Smooth muscle cell (in vitro differentiated cells): ENCODE results near the gene PCSK5. TPM values are rescaled to one million over a fixed set of nuclear protein-coding genes. Genes with fewer than 3 reads are reported as not detected.

ENCODE experiments used
- DNase-seq: peaks from one replicate; lab custom pipeline; 2025; ENCODE audit not compliant: unreplicated experiment; lab: John Stamatoyannopoulos, UW
- H2AFZ ChIP-seq: fragments of 200-600 bp; sonication (generic); 2 replicates; pipeline ENCODE4 v1.6.0; 2016; ENCODE audit warnings: antibody characterized with exemption, low read depth, mild to moderate bottlenecking
- H3F3A ChIP-seq: fragments of 200-600 bp; sonication (generic); 2 replicates; pipeline ENCODE4 v1.6.0; 2017; ENCODE audit warnings: antibody characterized with exemption, low read depth
- H3K27ac ChIP-seq: fragments of 200-600 bp; sonication (generic); 2 replicates; pipeline ENCODE4 v1.5.1; 2016; ENCODE audit warnings: low read depth, mild to moderate bottlenecking
- H3K27me3 ChIP-seq: fragments of 200-600 bp; sonication (generic); 2 replicates; pipeline ENCODE4 v1.6.1; 2016; ENCODE audit warnings: low read depth, mild to moderate bottlenecking
- H3K36me3 ChIP-seq: fragments of 200-600 bp; sonication (generic); 2 replicates; pipeline ENCODE4 v1.5.1; 2016; ENCODE audit warnings: low read depth
- H3K4me1 ChIP-seq: fragments of 200-600 bp; sonication (generic); 2 replicates; pipeline ENCODE4 v1.5.1; 2016; ENCODE audit warnings: low read depth
- H3K4me2 ChIP-seq: fragments of 200-600 bp; sonication (generic); 2 replicates; pipeline ENCODE4 v1.6.0; 2016; ENCODE audit warnings: mild to moderate bottlenecking
- H3K4me3 ChIP-seq: fragments of 200-600 bp; sonication (generic); 2 replicates; pipeline ENCODE4 v1.5.1; 2016; ENCODE audit warnings: mild to moderate bottlenecking
- H3K79me2 ChIP-seq: fragments of 200-600 bp; sonication (generic); 2 replicates; pipeline ENCODE4 v1.6.0; 2016; ENCODE audit warnings: low read depth, mild to moderate bottlenecking
- H3K9ac ChIP-seq: fragments of 200-600 bp; sonication (generic); 2 replicates; pipeline ENCODE4 v1.6.0; 2016; ENCODE audit warnings: low read depth
- H3K9me3 ChIP-seq: fragments of 200-600 bp; sonication (generic); replicated peaks from 2 replicates; pipeline ENCODE4 v1.5.1; 2016; ENCODE audit warnings: low read depth
- H4K20me1 ChIP-seq: fragments of 200-600 bp; sonication (generic); 2 replicates; pipeline ENCODE4 v1.6.0; 2016; ENCODE audit warnings: low read depth
- WGBS: methylation state at CpG from one replicate; pipeline ENCODE4 v1.1.7; 2016; ENCODE audit warnings: low lambda C conversion rate; 5-methylcytosine and 5-hydroxymethylcytosine counted together
- polyA plus RNA-seq: library from polyadenylated mRNA; unstranded; fragments of >200 nt; fragmentation: Nextera tagmentation; extraction: Ambion mirVana; gene quantifications from 2 replicates; pipeline ENCODE4 v1.2.1, GENCODE V29; 2016
- total RNA-seq: library from RNA; depleted of rRNA; stranded (reverse); fragments of >200 nt; gene quantifications from 2 replicates; pipeline ENCODE4 v1.2.3, GENCODE V29; 2014
- TF ChIP-seq, protein P1 (sequence below): fragments of 200-600 bp; sonication (generic); IDR thresholded peaks from 2 replicates; pipeline ENCODE4 v1.5.1; 2017; ENCODE audit warnings: borderline replicate concordance, mild to moderate bottlenecking, antibody characterized with exemption; ENCODE audit not compliant: insufficient read depth, poor library complexity, severe bottlenecking

The PCSK5 gene
- total and polyA plus RNA-seq, 2 experiments from 2014 or later, result 2.3 to 2.8 TPM

DNA sequence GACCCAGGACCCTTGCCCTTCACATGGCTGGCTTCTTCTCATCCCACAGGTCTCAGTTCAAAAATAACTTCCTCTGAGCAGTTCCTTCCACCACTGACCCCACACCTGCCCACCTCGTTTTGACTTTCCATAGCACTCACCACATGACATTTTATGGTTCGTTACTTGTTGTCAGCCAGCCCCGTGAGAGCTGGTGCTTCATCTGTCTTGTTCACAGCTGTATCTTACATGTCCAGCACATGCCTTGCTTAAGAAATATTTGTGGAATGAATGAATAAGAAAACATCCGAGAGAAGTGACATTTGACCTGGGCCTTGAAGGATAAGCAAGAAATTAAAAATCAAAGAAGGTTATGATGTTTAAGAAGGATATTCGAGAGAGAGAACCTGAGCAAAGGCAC, 309.8 kb downstream of the PCSK5 start:
- H3K27ac ChIP-seq, result no peak overlapping the region
- no peaks in the 10 kb centered on the region for H3F3A ChIP-seq
- no peaks in the 10 kb centered on the region for H3K27me3 ChIP-seq
- no peaks in the 10 kb centered on the region for H3K4me1 ChIP-seq
- H2AFZ ChIP-seq, result no peak overlapping the region
- H3K9me3 ChIP-seq, result no peaks in the 10 kb centered on the region
- WGBS, result 76% methylated on average over 5 of the region's 5 CpGs
- no peak overlapping the region for H3K4me3 ChIP-seq
- no peak overlapping the region for H3K9ac ChIP-seq
- no peaks in the 10 kb centered on the region for H3K79me2 ChIP-seq
- H3K36me3 ChIP-seq, result no peaks in the 10 kb centered on the region
- no peaks in the 10 kb centered on the region for H4K20me1 ChIP-seq
- TF ChIP-seq, protein P1, sequence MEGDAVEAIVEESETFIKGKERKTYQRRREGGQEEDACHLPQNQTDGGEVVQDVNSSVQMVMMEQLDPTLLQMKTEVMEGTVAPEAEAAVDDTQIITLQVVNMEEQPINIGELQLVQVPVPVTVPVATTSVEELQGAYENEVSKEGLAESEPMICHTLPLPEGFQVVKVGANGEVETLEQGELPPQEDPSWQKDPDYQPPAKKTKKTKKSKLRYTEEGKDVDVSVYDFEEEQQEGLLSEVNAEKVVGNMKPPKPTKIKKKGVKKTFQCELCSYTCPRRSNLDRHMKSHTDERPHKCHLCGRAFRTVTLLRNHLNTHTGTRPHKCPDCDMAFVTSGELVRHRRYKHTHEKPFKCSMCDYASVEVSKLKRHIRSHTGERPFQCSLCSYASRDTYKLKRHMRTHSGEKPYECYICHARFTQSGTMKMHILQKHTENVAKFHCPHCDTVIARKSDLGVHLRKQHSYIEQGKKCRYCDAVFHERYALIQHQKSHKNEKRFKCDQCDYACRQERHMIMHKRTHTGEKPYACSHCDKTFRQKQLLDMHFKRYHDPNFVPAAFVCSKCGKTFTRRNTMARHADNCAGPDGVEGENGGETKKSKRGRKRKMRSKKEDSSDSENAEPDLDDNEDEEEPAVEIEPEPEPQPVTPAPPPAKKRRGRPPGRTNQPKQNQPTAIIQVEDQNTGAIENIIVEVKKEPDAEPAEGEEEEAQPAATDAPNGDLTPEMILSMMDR, result no peak
- no peak for DNase-seq
- no peak overlapping the region for H3K4me2 ChIP-seq

DNA sequence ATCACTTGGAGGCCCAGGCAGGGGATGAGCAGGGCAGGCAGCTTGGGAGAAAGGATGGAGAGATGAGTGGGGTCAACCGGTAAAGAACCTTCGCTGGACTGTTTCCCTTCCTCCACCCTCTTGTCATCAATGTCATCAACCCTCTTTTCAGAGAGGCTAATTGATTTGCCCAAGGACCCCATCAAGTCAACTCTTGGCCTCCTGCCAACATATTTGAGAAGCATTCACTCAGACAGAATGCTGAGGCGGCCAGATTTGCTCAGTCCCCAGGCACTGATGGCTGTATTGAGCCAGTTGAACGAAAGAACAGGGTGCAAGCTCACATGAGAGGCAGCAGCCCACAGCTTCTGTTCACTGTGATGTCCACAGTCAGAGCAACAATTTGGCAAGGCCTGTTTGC, 310.3 kb downstream of the PCSK5 start:
- 97% methylated on average over 4 of the region's 4 CpGs for WGBS
- no peak overlapping the region for H3K27ac ChIP-seq
- no peak overlapping the region for H3K4me3 ChIP-seq

DNA sequence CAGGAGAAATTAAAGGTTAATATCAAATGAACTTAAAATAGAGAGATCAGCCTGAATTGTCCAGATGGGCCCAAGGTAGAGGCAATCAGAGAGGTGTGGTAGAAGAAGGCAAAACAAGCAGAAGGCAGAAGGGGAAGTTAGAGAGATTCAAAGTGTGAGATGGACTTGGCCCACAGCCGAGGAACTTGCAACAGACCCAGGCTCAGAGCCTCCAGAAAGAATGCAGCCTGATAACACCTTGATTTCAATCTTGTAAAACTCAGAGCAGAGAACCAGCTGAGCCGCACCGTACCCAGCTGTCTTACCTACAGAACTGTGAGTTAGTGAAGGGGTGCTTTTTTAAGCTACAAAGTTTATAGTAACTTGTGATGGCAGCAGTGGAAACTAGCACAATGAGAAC, 312.9 kb downstream of the PCSK5 start:
- Histone ChIP-seq H3F3A (no peaks in the 10 kb centered on the region), H3K4me2 (no peak overlapping the region), H4K20me1 (no peaks in the 10 kb centered on the region), H3K36me3 (no peaks in the 10 kb centered on the region), H3K9me3 (no peaks in the 10 kb centered on the region), H2AFZ (no peak overlapping the region), H3K4me1 (no peaks in the 10 kb centered on the region), H3K9ac (no peak overlapping the region), H3K27me3 (no peaks in the 10 kb centered on the region), H3K27ac (no peak overlapping the region), H3K4me3 (no peak overlapping the region), H3K79me2 (no peaks in the 10 kb centered on the region)
- WGBS, result 79% methylated on average over 3 of the region's 3 CpGs
- TF ChIP-seq, protein P1, result no peak
- no peak for DNase-seq

More for the DNA sequence above, 310.3 kb downstream of the PCSK5 start:
- Histone ChIP-seq H3K4me1 (no peaks in the 10 kb centered on the region), H3F3A (no peaks in the 10 kb centered on the region), H3K9ac (no peak overlapping the region), H3K9me3 (no peaks in the 10 kb centered on the region), H4K20me1 (no peaks in the 10 kb centered on the region), H3K27me3 (no peaks in the 10 kb centered on the region), H3K4me2 (no peak overlapping the region), H2AFZ (no peak overlapping the region), H3K36me3 (no peaks in the 10 kb centered on the region), H3K79me2 (no peaks in the 10 kb centered on the region)
- TF ChIP-seq, protein P1, result no peak
- no peak for DNase-seq

DNA sequence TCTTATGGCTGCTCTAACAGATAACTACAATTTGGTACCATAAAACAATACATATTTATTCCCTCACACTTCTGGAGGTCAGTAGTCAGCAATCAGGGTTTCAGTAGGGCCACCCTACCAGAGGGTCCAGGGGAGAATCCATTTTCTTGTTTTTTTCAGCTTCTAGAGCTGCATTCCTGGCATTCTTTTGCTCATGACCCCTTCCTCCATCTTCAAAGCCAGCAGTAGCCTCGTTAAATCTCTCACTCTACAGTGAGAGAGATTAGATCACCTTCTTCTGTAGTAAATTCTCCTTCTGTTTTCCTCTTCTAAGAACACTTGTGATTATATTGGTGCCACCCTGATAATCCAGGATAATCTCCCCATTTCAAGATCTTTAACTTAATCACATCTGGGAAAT, 316.3 kb downstream of the PCSK5 start:
- Histone ChIP-seq H3K4me3 (no peak overlapping the region), H3K9me3 (no peaks in the 10 kb centered on the region), H3K27me3 (no peaks in the 10 kb centered on the region), H4K20me1 (no peaks in the 10 kb centered on the region), H3K4me1 (no peaks in the 10 kb centered on the region), H3K9ac (no peak overlapping the region), H2AFZ (no peak overlapping the region), H3K4me2 (no peak overlapping the region), H3K79me2 (no peaks in the 10 kb centered on the region), H3K27ac (no peak overlapping the region), H3K36me3 (no peaks in the 10 kb centered on the region), H3F3A (no peaks in the 10 kb centered on the region)
- DNase-seq, result no peak
- 0% methylated on average over 1 of the region's 1 CpG for WGBS
- TF ChIP-seq, protein P1, result no peak
